GM13977 (cell line): Measurements from ENCODE around the gene ISY1.

Experiments used
- DNase-seq: peaks from one replicate; pipeline ENCODE4 v3.0.0; 2012; ENCODE audit warnings: low spot score
- in situ Hi-C: fragments of 300-500 bp; cut with MboI; formaldehyde crosslinking; loops from one replicate; pipeline ENCODE4 v1.12.0; 2022; ENCODE audit warnings: low sequenced_read_pairs, low pct_unique_long_range_greater_than_20kb, mixed read lengths, inconsistent platforms; ENCODE audit not compliant: unreplicated experiment
- TF ChIP-seq, protein P1 (sequence below): IDR thresholded peaks from 2 replicates; pipeline ENCODE4 v1.5.1; 2012; ENCODE audit warnings: mild to moderate bottlenecking, control low read depth; ENCODE audit not compliant: insufficient read depth; ENCODE audit errors: extremely low read depth, missing control alignments

The ISY1 gene

DNA sequence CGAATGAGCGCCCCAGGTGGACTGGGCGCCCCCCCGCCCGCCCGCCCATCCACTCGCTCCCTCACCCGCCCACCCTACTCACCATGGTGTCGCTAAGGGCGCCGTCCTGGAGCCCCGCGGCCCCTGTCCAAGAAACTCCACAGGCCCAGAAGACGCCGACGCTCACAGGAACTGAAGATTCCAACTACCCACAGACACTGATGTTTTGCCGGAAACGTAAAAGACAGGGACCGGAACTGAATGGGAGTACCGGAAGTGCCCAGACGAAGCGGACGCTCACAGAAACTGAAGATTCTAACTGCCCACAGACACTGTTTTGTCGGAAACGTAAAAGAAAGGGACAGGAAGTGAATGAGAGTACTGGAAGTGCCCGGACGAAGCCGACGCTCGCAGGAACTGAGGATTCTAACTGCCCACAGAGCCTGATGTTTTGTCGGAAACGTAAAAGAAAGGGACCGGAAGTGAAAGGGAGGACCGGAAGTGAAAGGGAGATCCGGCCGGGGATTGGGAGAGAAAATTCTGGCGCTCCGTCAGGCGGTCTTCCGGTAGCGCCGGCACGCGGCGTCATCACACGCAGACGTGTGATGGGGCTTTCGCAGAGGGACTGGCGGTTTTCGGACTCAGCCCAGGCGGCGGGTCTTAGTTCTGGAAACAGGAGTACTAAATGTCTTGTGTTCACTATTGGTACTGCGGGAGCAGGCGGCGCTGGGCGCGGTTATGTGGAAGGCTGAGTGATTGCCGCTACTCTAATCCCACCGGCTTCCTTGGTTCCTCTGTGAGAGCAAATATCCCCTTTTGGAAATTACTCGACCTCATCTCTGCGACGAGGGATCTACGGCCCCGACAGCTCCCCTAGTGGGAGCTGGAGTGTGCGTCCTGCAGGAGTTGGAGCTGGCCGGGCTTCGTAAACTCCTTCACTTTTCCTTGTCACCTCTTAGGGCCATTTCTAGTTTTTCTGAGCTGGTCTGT is at the start of gene ISY1:
Gene ISY1, minus strand, starts transcription at position 173 of the 969 bp plus-strand sequence. Its CDS starts 88 bp downstream, at position 85.
- TF ChIP-seq, protein P1, sequence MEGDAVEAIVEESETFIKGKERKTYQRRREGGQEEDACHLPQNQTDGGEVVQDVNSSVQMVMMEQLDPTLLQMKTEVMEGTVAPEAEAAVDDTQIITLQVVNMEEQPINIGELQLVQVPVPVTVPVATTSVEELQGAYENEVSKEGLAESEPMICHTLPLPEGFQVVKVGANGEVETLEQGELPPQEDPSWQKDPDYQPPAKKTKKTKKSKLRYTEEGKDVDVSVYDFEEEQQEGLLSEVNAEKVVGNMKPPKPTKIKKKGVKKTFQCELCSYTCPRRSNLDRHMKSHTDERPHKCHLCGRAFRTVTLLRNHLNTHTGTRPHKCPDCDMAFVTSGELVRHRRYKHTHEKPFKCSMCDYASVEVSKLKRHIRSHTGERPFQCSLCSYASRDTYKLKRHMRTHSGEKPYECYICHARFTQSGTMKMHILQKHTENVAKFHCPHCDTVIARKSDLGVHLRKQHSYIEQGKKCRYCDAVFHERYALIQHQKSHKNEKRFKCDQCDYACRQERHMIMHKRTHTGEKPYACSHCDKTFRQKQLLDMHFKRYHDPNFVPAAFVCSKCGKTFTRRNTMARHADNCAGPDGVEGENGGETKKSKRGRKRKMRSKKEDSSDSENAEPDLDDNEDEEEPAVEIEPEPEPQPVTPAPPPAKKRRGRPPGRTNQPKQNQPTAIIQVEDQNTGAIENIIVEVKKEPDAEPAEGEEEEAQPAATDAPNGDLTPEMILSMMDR, result peak; percentile 80
- peak; percentile 92 for DNase-seq
- in situ Hi-C loops, result no loop called here

DNA sequence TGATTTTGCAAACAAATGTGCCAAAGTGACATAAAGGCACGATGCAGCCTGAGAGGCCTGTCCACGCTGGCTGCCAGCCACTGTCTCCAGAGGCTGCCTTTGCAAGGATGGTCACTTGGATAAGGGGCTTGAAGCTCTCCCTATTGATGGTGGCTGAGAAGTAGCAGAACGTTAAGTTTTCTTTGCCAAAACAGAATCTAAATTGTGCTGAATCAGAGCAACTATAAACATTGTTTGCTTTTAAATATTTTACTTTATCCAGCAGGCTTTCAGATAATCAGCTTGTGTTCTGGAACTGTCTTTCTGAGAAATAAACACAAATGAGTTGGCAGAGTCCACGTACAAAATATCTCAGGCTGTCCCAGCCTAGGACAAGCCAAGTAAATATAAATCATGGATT is 46.6 kb upstream of the ISY1 start:
- in situ Hi-C loops, result no loop called here
- no peak for DNase-seq
- TF ChIP-seq, protein P1, result no peak

DNA sequence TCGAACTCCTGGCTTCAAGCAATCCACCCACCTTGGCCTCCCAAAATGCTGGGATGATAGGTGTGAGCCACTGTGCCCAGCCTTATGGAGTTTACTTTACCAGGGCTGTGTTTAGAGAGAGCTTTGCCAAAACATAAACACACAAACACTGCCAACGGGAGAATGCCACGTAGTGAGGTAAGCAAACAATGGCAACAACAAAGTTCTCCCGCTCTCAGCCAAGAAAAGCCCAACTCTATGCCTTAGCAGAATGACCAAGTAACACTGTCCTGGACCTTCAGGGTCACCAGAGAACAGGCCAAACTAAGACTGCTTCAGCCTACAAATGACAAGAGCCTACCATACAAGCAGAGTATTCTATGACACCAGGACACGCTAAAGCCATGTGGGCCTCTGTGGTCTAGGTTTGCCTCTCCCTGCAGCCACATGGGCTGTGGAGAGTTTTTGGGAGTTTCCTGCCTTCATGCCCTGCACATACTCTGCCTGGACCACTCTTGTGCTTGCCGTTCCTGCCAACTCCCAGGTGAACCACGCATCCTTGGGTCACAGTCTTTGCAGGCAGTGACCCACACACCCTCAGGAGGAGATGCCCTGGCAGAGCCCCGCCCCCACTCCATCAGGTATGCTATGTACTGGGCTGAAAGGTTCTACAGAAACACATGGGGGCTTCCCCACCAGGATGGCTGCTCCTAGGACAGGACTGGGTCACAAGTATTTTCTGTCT is 44.4 kb upstream of the ISY1 start:
- TF ChIP-seq, protein P1, result no peak
- in situ Hi-C loops, result no loop called here
- DNase-seq, result no peak

DNA sequence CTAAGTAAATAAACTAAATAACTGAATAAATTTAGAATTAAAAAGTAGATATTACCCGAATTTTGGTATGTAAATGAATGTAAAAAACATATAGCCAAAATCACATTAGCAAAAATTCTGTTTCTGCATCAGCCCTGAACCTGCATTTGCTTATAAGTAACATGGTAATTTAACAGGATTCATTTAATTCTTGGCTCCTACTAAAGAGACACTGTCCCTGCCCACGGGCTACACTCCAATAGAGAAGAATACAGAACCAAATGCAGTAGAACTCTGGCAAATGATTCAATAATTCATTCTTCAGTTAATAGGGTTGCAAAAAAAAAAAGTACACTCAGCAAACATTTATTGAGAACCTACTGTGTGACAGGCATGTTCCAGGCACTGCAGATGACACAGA is 43.6 kb upstream of the ISY1 start:
- no peak for DNase-seq
- in situ Hi-C loops, result no loop called here
- TF ChIP-seq, protein P1, result no peak

DNA sequence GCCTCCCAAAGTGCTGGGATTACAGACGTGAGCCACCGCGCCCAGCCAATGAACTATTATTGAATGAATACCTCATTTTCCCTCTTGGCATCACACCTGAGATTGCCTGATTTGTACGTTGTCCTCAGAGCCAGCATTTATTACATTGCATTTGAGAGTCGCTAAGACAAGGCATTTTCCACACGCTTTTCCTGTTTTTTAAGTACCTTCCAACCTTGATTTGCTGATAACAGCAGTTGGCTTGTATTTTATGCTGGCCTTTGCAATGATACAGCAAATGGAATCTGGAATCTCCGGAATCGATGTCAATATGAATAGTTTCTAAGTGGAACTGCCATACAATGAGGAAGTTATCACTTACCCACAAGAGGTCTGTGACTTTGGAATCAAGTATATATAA is 38.5 kb upstream of the ISY1 start:
- in situ Hi-C loops, result no loop called here
- TF ChIP-seq, protein P1, result no peak
- DNase-seq, result no peak

DNA sequence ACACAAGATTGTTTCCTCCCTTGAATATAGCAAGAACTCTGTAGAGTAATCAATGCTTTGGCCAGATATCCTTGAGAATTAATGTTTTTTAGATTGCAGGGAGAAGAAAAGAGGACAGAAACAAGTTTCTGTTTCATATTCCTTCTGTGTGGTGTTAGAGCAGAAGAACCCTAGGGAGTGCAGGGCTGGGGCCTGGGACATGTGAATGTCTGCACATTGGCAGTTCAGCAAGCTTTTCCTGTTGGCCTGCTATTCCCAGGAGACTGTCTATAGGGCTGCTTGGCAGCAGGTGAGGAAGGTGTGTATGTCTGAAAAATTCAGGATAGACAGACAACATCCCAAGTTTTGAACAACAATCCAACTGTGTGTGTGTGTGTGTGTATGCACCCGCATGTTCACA is 36.5 kb upstream of the ISY1 start:
- TF ChIP-seq, protein P1, result no peak
- in situ Hi-C loops, result no loop called here
- DNase-seq, result no peak
